HG03442 (cell line): ENCODE measurements around the gene MDC1.

Experiments used
- ATAC-seq: cut with Tn5 transposase; IDR thresholded peaks from one replicate; pipeline ENCODE4 v1.9.1; 2021; ENCODE audit warnings: mild to moderate bottlenecking, moderate library complexity; ENCODE audit not compliant: unreplicated experiment

MDC1 gene

DNA sequence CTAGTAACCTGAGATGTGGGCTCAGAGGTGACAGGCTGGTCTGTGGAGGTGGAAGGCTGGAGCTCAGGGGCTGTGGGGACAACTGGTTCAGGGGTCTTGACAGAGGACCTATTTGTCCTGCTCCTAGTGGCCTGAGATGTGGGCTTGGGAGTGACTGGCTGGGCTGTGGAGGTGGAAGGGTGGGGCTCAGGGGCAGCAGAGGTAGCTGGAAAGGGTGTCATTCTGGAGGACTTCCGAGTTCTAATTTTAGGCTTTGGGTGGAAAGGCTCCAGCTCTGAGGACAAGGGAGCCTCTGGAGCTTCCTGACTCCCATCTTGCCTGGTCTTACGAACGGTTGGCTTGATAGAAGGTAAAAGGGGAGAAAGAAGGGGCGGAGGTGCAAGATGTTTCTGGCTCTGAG is 11.5 kb downstream of the MDC1 start:
- ATAC-seq = no peak

DNA sequence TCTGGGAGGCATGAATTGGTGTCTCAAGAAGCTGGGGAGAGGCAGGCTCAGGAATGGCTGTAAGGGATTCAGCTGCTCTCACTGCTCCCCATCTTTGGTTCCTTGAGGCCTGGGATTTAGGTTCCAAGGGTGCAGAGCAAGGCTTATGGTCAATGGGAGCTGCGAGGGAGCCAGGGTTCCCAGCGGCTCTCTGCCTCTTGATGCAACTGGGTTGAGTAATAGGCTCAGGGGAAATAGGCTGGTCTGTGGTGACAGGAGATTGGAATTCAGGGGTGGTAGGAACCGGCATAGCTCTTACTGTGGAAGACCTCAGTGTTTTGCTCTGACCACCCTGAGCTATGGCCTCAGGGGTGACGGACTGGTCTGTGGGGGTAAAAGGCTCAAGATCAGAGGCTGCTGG is 13.3 kb downstream of the MDC1 start:
- ATAC-seq = no peak

DNA sequence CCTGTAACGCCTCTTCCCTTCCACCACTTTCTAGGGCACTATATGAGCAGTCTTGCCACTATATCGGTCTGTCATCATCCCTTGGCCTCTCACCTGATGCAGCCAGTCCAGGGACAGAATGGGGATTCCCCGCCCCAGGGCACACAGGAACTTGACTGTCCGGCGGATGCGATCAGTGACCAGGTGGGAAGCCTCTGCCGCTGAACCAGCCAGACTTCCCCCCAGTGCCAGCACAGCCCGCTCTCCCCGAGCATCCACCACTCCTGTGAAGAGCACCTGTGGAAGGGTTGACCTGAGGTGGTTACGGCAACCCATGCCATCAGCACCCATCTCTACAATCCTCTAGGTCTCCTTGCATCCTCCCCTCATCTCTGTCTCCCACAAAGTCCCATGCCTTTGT is 14.1 kb downstream of the MDC1 start:
- no peak for ATAC-seq

DNA sequence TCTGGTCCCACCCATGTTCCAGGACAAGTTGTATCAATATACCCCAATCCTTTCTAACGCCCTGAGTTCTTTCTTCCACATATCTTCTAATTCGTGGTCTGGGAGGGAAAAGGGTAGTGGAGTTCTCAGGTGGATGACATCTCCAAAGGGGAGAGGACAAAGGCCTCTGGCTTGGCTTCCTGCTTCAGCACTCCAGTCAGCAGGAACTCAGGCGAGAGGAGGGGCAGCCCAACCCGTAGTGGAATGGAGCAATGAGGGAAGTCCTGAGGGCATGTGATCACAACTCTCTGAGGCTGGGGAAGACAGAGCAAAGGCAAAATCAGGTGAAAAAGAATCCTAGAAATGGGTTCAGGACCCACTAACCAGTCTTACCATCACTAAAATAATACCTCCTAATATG is 16.7 kb downstream of the MDC1 start:
- no peak for ATAC-seq

DNA sequence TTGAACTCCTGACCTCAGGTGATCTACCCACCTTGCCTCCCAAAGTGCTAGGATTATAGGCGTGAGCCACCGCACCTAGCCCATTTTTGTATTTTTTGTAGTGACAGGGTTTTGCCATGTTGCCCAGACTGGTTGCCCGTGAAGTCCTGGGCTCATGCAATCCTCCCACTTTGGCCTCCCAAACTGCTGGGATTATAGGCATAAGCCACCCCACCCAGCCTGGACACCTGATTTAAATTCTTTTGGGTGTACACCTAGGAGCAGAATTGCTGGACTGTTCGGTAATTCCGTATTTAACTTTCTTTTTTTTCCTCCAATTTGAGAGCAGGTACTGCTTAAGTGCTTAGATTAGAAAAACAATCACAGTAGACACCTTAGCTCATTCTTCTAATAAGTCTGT is 20.6 kb downstream of the MDC1 start:
- no peak for ATAC-seq

DNA sequence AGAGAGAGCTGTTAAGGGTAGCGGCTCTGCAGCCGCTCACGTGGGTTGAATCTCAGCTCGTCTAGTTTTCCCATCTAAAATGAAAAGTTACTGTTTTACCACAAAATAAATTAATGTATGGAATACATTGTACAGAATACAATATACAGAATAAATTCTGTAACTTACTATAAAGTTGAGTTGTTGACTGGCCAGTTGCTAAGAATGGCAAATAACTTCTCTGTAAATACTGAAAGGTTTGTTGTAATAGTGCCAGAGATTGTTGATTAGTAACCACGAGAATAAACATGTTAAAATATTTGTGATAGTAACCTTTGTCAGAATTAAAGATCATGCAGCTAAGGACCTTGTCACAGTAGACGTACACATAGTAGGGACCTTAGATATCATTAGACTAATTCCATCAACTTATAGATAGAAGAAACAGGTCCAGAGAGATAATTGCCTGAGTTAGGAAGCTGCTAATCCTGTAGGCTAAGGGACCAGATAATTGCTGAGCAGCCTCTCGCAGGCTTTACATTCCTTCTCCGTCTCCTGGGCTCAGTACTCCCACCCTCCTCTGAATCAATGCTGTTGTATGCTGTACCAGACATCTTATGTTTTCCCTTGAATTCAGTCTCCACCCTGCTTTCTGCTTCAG is 25.8 kb downstream of the MDC1 start:
- no peak for ATAC-seq

DNA sequence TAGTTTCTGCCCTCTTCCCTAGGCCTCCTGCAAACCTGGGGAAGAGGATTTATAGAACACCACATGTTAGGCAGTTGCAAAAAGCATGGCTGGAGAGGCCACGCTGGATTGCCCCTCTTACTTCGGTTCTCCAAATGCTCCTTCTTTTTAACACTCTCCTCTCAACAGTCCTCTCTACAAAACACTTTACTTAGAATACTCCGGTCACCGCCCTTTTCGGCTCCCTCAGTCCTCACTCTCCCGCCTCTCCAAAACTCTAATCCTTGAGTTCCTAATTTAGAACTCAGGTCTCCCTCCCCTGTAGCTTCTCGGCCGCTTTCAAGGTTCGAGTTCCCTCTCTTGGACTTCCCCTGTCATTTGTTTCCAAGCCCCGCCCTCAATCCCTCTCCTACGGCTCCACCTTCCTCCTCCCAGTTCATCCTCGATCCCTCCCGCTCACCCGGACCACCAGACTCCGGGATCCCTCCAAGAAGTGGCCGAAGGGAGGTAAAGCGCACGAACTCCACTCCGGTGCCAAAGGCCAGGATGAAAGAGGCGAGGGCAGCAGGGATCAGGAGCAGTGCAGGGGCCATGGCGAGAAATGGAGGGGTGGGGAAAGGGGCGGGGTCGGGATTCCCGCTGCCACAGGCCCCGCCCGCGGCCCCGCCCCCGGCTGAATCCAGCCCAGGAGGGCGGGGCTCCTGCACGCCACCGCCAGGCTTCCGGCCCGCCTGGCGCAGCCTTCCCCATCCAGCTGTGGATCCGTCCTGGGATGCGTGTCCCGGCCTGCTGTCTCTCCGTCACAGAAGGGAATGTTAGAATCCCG is 26.5 kb downstream of the MDC1 start, which contains the start of gene NRM:
Gene NRM (minus strand): TSS at position 582 of the 805 bp plus-strand sequence. CDS start 10 bp downstream, at position 572.
- peak; percentile 33 for ATAC-seq

DNA sequence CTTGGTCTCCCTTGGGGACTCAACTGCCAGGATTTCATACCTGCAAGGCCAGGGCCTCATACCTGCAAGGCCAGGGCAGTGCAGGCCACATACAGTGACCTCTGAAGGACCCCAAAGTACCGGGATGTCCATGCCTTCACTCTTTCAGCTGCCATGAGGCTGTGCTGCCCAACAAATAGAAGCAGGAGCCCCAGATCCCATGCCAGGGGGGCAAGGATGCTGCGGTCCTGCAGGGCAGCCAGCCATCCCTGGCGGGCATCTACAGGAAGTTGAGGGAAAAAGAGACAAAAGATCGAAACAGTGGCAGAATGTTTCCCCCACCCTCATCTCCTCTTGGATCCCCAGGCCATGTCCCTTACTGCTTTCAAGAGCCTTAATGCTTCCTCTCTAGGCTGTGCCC is 27.1 kb downstream of the MDC1 start:
- no peak for ATAC-seq

DNA sequence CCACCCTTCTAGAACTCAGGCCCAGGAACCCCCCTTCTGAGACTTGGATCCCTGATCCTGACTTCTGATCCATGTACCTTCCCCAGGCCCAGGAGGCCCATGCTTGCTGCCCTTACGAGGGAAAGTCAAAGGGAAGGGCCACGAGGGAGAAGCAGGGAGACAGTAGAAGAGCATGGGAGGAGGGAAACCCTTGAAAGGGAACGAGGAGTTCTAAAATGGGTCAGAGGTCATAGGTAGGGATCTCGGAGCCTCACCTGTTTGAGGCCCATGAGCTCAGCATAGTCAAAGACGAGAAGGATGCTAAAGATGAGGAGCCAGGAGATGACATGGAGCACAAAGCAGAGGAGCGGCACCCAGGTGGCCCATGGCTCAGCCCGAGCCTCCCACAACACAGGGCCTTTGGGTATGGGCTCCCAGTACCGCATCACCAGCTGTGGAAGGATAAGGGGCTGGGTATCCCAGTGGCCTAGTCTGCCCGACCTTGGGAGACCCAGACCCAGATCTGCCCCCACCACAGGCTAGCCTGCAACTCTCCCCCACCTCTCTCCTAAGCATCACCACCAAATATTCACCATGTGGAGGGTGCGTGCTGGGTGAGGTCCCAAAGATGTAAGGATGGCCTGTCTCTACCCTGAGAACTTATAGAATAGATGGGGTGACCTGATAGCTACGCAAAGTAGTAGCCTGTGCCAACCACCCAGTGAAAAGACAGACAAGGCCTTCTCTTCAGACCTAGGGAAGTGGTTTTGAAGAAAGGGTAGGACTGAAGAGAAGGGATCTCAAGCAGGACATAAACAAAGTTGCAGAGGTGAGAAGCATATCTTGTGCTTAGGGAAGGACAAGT is 27.8 kb downstream of the MDC1 start:
- no peak for ATAC-seq

DNA sequence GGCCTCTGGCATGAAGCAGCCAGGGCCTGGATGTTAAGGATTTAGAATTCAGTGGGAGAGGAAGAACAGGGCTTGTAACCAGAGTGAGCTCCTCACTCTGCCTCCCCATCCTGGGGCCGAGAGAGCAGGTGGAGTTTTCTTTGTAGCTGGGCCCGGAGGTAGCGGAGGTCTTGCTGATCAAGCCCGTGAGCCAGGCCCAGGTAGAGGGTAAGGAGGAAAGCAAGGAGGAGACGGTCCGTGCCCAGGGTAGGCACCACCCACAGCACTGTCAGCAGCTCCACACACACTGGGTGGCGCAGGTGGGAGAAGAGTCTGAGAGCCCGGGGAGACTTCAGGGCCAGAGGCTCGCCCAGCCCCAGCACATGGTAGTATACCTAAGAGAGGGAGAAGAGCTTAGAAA is 28.5 kb downstream of the MDC1 start:
- no peak for ATAC-seq

DNA sequence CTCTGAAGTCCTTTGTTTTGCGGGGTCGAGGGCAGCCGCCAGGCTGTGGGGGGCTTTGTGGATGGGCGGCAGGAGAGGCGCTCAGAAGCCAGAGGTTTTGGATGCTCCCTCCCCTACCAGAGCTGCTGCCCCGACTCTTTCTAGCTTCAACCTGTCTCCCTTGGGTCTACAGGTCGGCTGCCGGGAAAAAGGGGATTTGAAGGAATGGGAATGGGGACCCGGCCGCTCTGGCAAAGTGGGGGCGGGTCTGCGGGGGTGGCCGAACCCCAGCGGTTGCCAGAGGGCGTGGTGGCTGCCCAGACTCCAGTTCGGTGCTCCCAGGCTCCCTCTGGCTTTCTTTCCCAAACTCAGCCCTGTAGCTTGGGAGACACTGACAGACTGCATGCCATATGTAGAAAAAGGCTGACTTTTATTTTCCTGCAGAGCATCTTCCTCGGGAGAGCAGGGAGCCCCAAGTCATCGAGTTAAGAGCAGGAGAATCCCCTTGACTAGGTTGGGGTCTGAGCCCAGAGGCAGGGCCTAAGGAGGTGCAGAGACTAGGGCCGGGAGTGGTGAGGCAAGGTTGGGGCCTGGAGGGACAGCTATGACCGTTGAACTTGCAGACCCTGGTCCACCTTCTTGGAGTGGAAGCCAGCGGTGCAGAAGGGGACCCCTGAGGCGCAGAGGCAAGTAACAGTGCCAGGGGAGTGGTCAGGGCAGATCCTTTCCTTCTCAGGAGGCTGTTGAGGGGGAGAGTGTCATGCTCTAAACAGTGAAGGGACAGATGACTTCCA is 29.2 kb downstream of the MDC1 start:
- ATAC-seq = no peak

DNA sequence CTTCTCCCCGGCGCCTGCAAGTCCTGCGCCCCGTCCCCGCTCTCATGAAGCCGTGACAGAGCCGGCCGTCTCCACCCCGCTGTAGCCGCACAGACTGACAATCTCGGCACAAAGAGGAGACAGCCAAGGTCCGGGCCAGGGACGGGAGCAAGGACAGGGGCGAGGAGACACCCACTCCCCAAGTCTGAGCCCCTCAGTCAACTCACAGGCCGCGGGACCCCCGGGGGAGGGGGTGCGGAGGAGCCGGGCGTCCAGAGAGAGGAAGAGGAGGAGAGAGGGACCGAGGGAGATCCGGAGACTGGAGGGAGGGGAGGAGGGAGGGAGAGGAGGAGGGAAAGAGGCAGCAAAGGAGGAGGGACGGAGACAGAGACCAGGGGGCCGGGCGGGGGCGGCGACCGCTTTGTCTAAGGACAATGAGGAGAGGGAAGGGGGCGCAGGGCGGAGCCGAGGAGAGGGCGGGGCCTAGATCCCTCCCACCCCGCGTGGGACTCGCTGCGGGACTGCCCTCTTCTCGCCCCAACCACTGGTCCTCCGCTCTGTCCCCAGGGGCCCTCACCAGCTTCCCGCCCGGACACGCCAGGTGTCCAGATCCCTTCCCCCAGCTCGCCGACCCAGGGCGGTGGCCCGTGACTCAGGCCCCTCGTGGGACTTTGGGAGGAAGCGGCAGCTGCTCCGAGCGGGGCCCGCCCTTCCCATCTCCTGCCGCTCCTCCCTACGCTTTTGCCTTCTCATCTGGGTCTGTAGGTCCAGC is 30.0 kb downstream of the MDC1 start:
- ATAC-seq = peak; percentile 46

DNA sequence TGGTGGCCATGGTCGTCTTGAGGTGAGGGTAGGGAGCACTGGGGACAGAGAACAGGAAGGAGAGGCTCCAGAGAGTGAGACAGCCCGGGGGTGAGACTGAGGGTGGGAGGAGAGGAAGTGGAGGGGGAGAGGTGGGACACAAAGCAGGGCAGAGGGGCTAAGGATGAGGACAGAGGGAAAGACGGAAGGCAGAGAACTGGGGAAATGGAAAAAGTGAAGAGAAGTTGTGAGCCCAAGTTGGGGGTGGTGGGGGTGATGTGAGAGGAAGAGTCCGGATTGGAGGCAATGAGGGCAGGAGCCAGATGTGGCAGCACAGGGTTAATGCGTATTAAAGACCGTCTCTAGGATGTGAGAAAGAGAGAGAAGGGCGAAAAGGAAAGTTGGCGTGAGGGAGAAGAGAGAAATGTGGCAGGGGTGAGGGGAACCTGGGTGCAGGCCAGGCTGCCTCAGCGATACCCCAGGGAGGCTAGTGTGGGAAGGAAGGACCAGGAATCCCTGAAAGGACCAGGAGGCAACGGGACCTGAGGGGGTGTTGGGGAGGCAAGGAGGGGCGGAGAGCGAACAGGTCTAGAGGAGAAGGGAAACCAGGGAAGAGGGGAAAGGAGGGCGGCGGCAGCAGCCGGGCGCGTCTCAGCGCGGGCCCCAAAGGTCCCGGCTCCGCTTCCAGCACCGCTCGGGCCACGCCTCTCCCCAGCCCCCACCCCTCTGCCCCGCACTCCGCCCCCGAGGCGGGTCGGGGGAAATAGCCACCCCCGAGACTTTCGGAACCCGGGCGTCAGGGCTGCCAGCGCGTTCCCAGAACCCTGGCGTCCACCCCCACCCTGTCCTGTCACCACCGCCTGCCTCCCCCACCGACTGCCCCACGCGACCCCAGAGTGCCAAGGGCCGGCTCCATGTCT is 30.8 kb downstream of the MDC1 start, which contains the start of gene PPP1R18:
Gene PPP1R18 (minus strand): TSS at position 637 of the 899 bp plus-strand sequence. CDS start 627 bp downstream, at position 10.
- ATAC-seq = no peak

DNA sequence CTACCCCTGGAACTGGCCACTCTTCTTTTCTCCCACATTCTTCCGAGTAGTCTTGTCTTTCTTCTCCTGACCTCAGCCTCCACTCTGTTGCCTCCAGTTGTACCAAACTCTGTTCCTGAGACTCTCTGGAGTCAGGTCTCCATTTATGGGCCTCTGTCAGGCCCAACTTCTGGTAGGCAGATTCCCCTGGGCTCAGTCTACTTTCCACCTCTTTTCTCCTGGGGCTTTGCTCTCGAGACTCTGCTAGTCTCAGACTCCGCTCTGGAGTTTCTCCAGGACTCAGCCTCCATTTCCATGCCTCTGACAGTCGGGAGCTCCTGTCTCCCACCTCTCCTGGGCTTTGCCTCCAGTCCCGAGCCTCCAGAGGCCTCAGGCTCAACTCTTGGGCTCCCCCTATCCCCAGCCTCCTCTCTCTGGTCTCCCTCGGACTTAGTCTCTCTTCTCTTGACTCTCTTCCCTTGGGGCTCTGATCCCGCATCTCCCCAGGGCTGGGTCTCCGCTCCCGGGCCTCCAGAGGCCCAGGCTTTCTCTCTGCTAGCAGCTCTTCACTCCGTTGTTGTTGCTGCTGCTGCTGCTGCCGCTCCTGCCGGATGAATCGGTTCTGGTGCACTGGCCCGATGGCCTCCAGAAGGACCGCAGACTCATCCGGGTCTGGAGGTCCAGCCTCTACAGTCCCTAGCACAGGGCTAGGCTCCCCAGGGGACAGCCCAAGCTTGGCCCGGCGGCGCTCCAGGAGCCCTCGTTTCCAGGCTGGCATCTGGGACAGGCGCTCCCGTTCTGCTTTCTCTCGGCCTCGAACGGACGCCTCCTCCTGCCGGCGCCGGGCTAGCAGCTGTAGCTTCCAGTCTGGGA is 31.7 kb downstream of the MDC1 start:
- no peak for ATAC-seq

DNA sequence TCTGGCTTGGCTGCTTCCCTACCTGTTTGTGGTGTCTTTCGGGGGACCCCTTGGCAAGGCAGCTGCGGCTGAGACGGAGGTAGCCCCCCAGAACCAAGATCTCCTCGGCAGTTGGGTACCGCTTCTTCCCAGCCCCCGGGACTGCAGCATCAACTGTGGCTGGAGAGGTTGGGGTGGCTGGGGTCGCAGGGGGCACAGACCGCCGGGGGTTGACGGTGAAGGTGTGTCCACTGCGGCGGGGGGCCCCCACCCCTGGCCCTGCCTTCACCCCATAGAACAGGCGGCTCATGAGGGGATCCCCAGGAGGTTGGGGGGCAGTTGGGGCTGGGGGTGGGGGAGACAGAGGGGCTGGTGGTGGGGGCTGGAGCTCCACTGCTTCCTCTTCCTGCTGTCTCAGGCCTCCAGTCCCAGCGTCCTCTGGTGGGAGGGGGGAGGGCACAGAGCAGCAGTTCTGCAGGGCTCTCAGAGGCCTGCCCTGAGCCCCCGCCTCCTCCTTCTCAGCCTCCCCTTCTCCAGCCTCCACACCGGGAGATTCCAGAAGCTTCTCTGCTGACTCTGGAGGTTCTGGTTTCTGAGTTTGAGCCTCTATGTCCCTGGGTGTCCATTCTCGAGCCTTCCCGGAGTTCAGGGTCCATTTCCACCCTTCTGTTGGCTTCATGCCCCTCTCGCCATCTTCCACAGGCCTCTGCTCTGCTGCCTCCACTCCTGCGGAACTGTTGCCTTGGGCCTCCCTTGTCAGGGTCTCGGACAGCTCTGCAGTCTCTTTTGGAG is 32.5 kb downstream of the MDC1 start:
- no peak for ATAC-seq

DNA sequence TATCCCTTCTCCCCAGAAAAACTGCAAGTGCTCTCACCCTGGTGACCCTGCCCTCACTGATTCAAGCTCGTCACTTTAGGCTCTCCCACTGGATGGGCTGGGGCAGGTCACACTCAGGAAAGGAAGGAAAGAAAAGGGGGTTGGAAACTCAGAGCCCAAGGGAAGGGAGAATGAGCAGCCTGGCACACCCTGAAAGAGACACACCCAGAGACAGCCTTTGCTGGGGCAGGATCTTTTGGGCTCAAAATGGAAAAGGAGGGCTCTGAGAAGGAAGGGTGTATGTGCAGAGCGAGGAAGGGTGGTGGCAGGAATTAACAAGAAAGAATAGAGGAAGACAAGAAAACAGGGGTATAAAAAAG is 33.1 kb downstream of the MDC1 start:
- no peak for ATAC-seq

DNA sequence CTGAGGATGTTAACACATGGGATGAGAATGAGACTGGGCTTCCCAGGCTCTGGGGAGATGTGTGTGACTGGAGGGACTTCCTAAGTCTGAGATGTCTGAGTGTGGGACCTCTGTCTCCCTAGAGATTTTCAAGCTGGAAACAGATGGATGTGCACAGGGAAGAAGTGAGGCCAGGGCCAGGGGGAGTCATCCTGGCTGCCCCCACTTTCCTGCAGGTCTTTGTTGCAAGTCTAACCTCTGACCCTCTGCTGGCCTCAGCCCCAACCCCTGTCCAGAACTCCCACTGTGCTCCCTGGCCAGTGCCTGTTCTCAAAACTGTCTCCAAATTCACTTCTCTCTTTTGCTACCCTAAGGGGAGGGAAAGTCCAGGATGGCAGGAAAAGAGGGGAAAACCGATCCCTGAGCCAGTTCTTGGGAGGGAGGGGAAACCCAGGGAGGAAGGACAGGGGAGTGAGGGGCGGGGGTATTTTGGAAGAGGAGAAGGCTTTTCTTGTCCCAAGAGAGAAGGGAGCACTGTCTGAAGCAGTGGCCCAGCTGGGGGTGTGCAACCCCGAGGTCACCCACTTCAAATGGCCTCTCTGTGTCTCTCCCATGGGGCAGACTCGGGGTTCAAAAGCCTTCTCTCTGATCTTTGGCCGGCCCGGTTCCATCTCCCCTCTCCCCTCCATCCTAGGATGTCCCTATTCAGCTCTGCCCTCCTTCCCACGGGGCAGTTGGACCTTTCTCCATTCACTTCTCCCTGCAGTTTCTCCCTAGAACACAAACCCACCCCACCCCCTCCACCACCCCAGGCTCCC is 33.7 kb downstream of the MDC1 start:
- no peak for ATAC-seq
